ENCODE results near the gene CDYL. TPM values are rescaled to one million over a fixed set of nuclear protein-coding genes. Genes with fewer than 3 reads are reported as not detected.

The CDYL gene
- total RNA-seq, 1 experiment from 2014 or later: 38.4 TPM

DNA sequence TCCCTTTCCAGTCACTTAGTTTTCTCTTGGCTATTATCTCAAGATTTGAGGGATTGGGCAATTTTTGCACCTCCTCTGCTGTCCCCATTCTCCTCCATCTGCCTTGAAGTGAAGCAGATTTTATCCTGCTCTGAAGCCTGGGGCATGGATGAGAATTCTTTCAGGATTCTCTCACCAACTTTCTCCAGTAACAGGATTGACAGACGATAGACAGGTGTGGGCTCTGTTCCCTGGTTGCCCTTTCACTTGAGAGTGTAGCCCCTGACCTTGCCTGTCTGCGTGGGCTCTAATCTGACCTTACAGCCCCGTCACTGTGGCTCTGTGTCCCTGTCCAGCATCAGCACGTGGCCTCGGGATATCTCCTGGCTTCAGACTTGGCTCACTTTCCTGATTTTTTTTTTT is 27.1 kb downstream of the CDYL start:
- Histone ChIP-seq H2AFZ (ENCODE audit: low read length) (no peak overlapping the region), H3K36me3 (ENCODE audit: low read depth, low read length) (no peaks in the 10 kb centered on the region), H3K79me2 (ENCODE audit: low read length) (peaks cover 99% of the 10 kb centered on the region), H3K4me3 (ENCODE audit: low read length) (no peak overlapping the region), H3K9ac (ENCODE audit: low read length) (no peak overlapping the region), H3K4me1 (ENCODE audit: insufficient read depth, low read length) (peaks cover 9% of the 10 kb centered on the region; the same call in 1 of the 2 replicates), H4K20me1 (ENCODE audit: low read length) (peaks cover 44% of the 10 kb centered on the region), H3K9me2 (replicated peaks; ENCODE audit: low read length) (no peaks in the 10 kb centered on the region), H3F3A (ENCODE audit: low read length, unreplicated experiment) (no peaks in the 10 kb centered on the region), H3K27me3 (ENCODE audit: low read length) (no peaks in the 10 kb centered on the region), H3K4me2 (ENCODE audit: low read length) (no peak overlapping the region), H3K9me3 (ENCODE audit: low read length) (no peaks in the 10 kb centered on the region), H3K27ac (ENCODE audit: low read length) (no peak overlapping the region)
- no peak for DNase-seq
- intact Hi-C loops (cut with micrococcal nuclease): no loop called here
- no peak for ATAC-seq
- BruUV-seq (replicated peaks): no TSS peak
- CTCF ChIA-PET: no interaction called here
- POLR2A ChIA-PET (ENCODE audit: unreplicated experiment): interaction anchor here (0.6 kb wide), 1 partner anchor 91 kb away, joined by 19 read pairs; no protein-coding TSS in a partner anchor
- TF ChIP-seq EZH2 (IDR thresholded peaks at IDR 0.05; ENCODE audit: low read length, unreplicated experiment): no peak
- no peak for TF ChIP-seq EZH2phosphoT487 (IDR thresholded peaks at IDR 0.05; ENCODE audit: borderline replicate concordance, low read length)
- TF ChIP-seq, protein P1, sequence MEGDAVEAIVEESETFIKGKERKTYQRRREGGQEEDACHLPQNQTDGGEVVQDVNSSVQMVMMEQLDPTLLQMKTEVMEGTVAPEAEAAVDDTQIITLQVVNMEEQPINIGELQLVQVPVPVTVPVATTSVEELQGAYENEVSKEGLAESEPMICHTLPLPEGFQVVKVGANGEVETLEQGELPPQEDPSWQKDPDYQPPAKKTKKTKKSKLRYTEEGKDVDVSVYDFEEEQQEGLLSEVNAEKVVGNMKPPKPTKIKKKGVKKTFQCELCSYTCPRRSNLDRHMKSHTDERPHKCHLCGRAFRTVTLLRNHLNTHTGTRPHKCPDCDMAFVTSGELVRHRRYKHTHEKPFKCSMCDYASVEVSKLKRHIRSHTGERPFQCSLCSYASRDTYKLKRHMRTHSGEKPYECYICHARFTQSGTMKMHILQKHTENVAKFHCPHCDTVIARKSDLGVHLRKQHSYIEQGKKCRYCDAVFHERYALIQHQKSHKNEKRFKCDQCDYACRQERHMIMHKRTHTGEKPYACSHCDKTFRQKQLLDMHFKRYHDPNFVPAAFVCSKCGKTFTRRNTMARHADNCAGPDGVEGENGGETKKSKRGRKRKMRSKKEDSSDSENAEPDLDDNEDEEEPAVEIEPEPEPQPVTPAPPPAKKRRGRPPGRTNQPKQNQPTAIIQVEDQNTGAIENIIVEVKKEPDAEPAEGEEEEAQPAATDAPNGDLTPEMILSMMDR (conservative IDR thresholded peaks at IDR 0.05; ENCODE audit: low read depth, low read length): no peak

DNA sequence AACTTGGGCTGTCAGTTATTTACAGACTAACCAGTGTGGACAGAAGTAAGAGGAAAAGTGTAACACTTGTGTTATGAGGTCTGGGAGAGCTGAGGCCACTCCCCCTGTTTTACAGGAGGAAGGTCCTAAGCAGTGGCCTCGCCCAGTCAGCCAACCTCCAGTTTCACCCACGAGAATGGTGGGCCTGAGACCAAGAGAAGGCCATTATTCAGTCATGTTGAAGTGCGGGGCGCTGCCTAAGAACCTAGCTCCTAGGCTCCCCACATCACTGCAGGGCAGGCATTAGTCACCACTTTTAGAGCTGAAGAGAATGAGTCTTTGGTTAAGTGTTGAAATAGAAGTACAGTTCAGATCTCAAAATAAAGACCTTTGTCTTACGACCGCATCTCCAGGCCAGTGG is 27.9 kb downstream of the CDYL start:
- H3K9me2 ChIP-seq (replicated peaks; ENCODE audit: low read length): no peaks in the 10 kb centered on the region
- no TSS peak for BruUV-seq (replicated peaks)
- H2AFZ ChIP-seq (ENCODE audit: low read length): no peak overlapping the region
- peak; percentile 52 for ATAC-seq
- no peaks in the 10 kb centered on the region for H3F3A ChIP-seq (ENCODE audit: low read length, unreplicated experiment)
- peaks cover 48% of the 10 kb centered on the region for H4K20me1 ChIP-seq (ENCODE audit: low read length)
- intact Hi-C loops (cut with micrococcal nuclease): no loop called here
- peaks cover 99% of the 10 kb centered on the region for H3K79me2 ChIP-seq (ENCODE audit: low read length)
- CTCF ChIA-PET: no interaction called here
- no peak overlapping the region for H3K9ac ChIP-seq (ENCODE audit: low read length)
- POLR2A ChIA-PET (ENCODE audit: unreplicated experiment): interaction anchor here (0.6 kb wide), 1 partner anchor 90 kb away, joined by 19 read pairs; no protein-coding TSS in a partner anchor
- no peak overlapping the region for H3K27ac ChIP-seq (ENCODE audit: low read length)
- TF ChIP-seq, protein P1 (conservative IDR thresholded peaks at IDR 0.05; ENCODE audit: low read depth, low read length): no peak
- no peak for TF ChIP-seq EZH2phosphoT487 (IDR thresholded peaks at IDR 0.05; ENCODE audit: borderline replicate concordance, low read length)
- no peak for TF ChIP-seq EZH2 (IDR thresholded peaks at IDR 0.05; ENCODE audit: low read length, unreplicated experiment)
- DNase-seq: peak; percentile 38
- no peaks in the 10 kb centered on the region for H3K27me3 ChIP-seq (ENCODE audit: low read length)
- no peaks in the 10 kb centered on the region for H3K9me3 ChIP-seq (ENCODE audit: low read length)
- H3K4me1 ChIP-seq (ENCODE audit: insufficient read depth, low read length): peaks cover 9% of the 10 kb centered on the region; the same call in 1 of the 2 replicates
- H3K4me3 ChIP-seq (ENCODE audit: low read length): no peak overlapping the region
- no peaks in the 10 kb centered on the region for H3K36me3 ChIP-seq (ENCODE audit: low read depth, low read length)
- H3K4me2 ChIP-seq (ENCODE audit: low read length): no peak overlapping the region

DNA sequence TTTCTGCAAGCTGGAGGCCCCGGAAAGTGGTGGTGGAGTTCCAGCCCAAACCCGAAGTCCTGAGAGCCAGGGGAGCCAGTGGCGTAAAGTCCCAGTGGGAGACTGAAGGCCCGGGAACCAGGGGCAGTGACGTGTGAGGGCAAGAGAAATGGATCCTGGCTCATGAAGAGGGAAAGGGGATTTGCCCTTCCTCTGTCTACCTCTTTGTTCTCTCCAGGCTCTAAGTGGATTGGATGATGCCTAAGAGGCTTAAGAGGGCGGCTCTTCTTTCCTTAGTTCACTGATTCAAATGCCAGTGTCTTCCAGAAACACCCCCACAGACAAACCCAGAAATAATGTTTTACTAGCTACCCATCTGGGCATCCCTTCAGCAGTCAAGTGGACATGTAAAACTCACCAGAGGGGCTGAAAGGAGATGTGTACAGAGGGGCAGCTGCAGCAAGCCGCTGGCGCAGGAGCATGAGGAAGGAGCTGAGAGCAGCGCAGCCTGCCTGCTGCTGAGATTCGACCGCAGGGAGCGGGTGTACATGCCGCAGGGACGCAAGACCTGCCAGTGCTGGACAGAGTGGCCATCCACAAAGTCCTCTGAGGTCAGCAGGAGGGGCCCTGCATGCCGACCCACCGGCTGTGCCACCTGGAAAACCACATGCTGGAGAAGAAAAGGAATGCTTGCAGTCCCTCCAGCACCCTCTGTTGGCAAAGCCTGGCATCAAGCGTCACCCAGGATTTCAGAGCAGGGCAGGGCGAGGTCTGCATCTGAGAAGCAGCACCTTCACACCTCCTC is 29.5 kb downstream of the CDYL start:
- no peak overlapping the region for H2AFZ ChIP-seq (ENCODE audit: low read length)
- intact Hi-C loops (cut with micrococcal nuclease): loop anchor here (2.0 to 5.0 kb wide), 2 partner anchors 132 to 225 kb away; no protein-coding TSS in a partner anchor
- H3K4me2 ChIP-seq (ENCODE audit: low read length): no peak overlapping the region
- H4K20me1 ChIP-seq (ENCODE audit: low read length): peaks cover 53% of the 10 kb centered on the region
- H3K4me1 ChIP-seq (ENCODE audit: insufficient read depth, low read length): peaks cover 19% of the 10 kb centered on the region
- no peaks in the 10 kb centered on the region for H3F3A ChIP-seq (ENCODE audit: low read length, unreplicated experiment)
- peaks cover 97% of the 10 kb centered on the region for H3K79me2 ChIP-seq (ENCODE audit: low read length)
- H3K36me3 ChIP-seq (ENCODE audit: low read depth, low read length): no peaks in the 10 kb centered on the region
- ChIA-PET CTCF (interaction anchor here (0.6 kb wide), 1 partner anchor 25 kb away, joined by 11 read pairs; no protein-coding TSS in a partner anchor), POLR2A (ENCODE audit: unreplicated experiment) (no interaction called here)
- H3K4me3 ChIP-seq (ENCODE audit: low read length): no peak overlapping the region
- no peak overlapping the region for H3K9ac ChIP-seq (ENCODE audit: low read length)
- no peak overlapping the region for H3K27ac ChIP-seq (ENCODE audit: low read length)
- H3K9me2 ChIP-seq (replicated peaks; ENCODE audit: low read length): no peaks in the 10 kb centered on the region
- H3K27me3 ChIP-seq (ENCODE audit: low read length): no peaks in the 10 kb centered on the region
- no TSS peak for BruUV-seq (replicated peaks)
- DNase-seq (peak; percentile 66), ATAC-seq (peak; percentile 68)
- TF ChIP-seq EZH2phosphoT487 (IDR thresholded peaks at IDR 0.05; ENCODE audit: borderline replicate concordance, low read length): no peak
- TF ChIP-seq, protein P1 (conservative IDR thresholded peaks at IDR 0.05; ENCODE audit: low read depth, low read length): peak; percentile 82
- H3K9me3 ChIP-seq (ENCODE audit: low read length): no peaks in the 10 kb centered on the region

Measured in PC-3 (cell line).